IgD-negative memory B cell (primary cell): ENCODE results near the gene DUSP16. TPM values are rescaled to one million over a fixed set of nuclear protein-coding genes. Genes with fewer than 3 reads are reported as not detected.
A peak's percentile ranks its signal among the peaks of the same experiment; 100 is the strongest.
"Not testable (repeated sequence)": the region's sequence is repeated elsewhere in the genome, so short reads cannot be mapped to it uniquely, and the experiment has no call there.

Source experiments
- H3K27ac Mint-ChIP-seq, 3 donors: one replicate each; pipeline ENCODE4 v1.8.0; 2020 to 2022; ENCODE audit warnings: mild to moderate bottlenecking in 3 of 3, mixed read lengths in 3 of 3, moderate library complexity in 1 of 3
- H3K27me3 Mint-ChIP-seq: one replicate; pipeline ENCODE4 v1.8.0; 2021; ENCODE audit warnings: mixed read lengths
- H3K36me3 Mint-ChIP-seq: one replicate; pipeline ENCODE4 v1.8.0; 2020; ENCODE audit warnings: mild to moderate bottlenecking, mixed read lengths
- H3K4me1 Mint-ChIP-seq, 3 donors: one replicate each; pipeline ENCODE4 v1.8.0; 2020 to 2022; ENCODE audit warnings: mixed read lengths in 3 of 3, mild to moderate bottlenecking in 1 of 3
- H3K4me3 Mint-ChIP-seq, 4 donors: one replicate each; pipeline ENCODE4 v1.8.0; 2020 to 2022; ENCODE audit warnings: mild to moderate bottlenecking in 4 of 4, mixed read lengths in 4 of 4, moderate library complexity in 3 of 4
- H3K9me3 Mint-ChIP-seq, 3 donors: one replicate each; pipeline ENCODE4 v1.8.0; 2020 to 2021; ENCODE audit warnings: mixed read lengths in 3 of 3, mild to moderate bottlenecking in 1 of 3
- polyA plus RNA-seq: library from polyadenylated mRNA; unstranded; fragments of 300-500 nt; fragmentation: Illumina TruSeq; gene quantifications from one replicate; pipeline ENCODE4 v1.2.3, GENCODE V29; 2021

The DUSP16 gene
- polyA plus RNA-seq, result 0.30 TPM

- peaks cover 0 to 1% (median 0%) of the 10 kb centered on the region in 3 donors for H3K9me3 Mint-ChIP-seq
- peaks cover 5% of the 10 kb centered on the region for H3K27me3 Mint-ChIP-seq
- H3K27ac Mint-ChIP-seq, result peak within 1 kb of the TSS; percentile 93 to 95 (median 94)
- peaks cover 2% of the 10 kb centered on the region for H3K36me3 Mint-ChIP-seq
- H3K4me3 Mint-ChIP-seq, result peak within 1 kb of the TSS; percentile 88 to 96 (median 94)
- peaks cover 7 to 14% (median 10%) of the 10 kb centered on the region in 3 donors for H3K4me1 Mint-ChIP-seq
Measured at GRCh38 chr12:12562585-12563261, at the start of gene DUSP16. DUSP16 (minus strand) TSS chr12:12562863; CDS start chr12:12521098, 41,765 bp downstream.

- H3K9me3 Mint-ChIP-seq, result no peaks in the 10 kb centered on the region
- H3K4me3 Mint-ChIP-seq, result peak overlapping the region; percentile 93 to 98 (median 98)
- peak overlapping the region; percentile 98 to 99 (median 98) for H3K27ac Mint-ChIP-seq
- no peaks in the 10 kb centered on the region for H3K27me3 Mint-ChIP-seq
- peaks cover 8% of the 10 kb centered on the region for H3K36me3 Mint-ChIP-seq
- peaks cover 18 to 36% (median 36%) of the 10 kb centered on the region in 3 donors for H3K4me1 Mint-ChIP-seq
Measured at GRCh38 chr12:12612358-12612757, 49.7 kb upstream of the DUSP16 start.

GRCh38 chr12:12611512-12612306, 49.0 kb upstream of the DUSP16 start, which contains the start of gene CREBL2:
CREBL2 (plus strand) TSS chr12:12611876; CDS start chr12:12612173, 297 bp downstream.
- Mint-ChIP-seq H3K9me3 (no peaks in the 10 kb centered on the region), H3K27me3 (no peaks in the 10 kb centered on the region), H3K4me3 (peak within 1 kb of the TSS; percentile 93 to 98 (median 98)), H3K27ac (peak within 1 kb of the TSS; percentile 98 to 99 (median 98)), H3K4me1 (peaks cover 21 to 41% (median 33%) of the 10 kb centered on the region in 3 donors), H3K36me3 (peaks cover 8% of the 10 kb centered on the region)

- Mint-ChIP-seq H3K9me3 (no peaks in the 10 kb centered on the region), H3K36me3 (peaks cover 4% of the 10 kb centered on the region), H3K4me3 (peak overlapping the region; percentile 93 to 98 (median 98)), H3K27ac (peak overlapping the region; percentile 41 to 98 (median 98)), H3K4me1 (peaks cover 20 to 39% (median 26%) of the 10 kb centered on the region in 3 donors), H3K27me3 (no peaks in the 10 kb centered on the region)
Measured at GRCh38 chr12:12610711-12611110, 48.0 kb upstream of the DUSP16 start.

- Mint-ChIP-seq H3K9me3 (no peaks in the 10 kb centered on the region), H3K36me3 (peaks cover 4% of the 10 kb centered on the region), H3K27ac (peak overlapping the region in 1 of 3 donors; percentile 1), H3K27me3 (no peaks in the 10 kb centered on the region), H3K4me3 (peak overlapping the region in 1 of 4 donors; percentile 24), H3K4me1 (peaks cover 20 to 39% (median 26%) of the 10 kb centered on the region in 3 donors)
Measured at GRCh38 chr12:12609692-12610091, 47.0 kb upstream of the DUSP16 start.

- Mint-ChIP-seq H3K4me3 (peak overlapping the region in 3 of 4 donors; percentile 24 to 61 (median 61)), H3K4me1 (peaks cover 18 to 34% (median 23%) of the 10 kb centered on the region in 3 donors), H3K9me3 (no peaks in the 10 kb centered on the region), H3K27me3 (no peaks in the 10 kb centered on the region), H3K36me3 (peaks cover under 1% of the 10 kb centered on the region), H3K27ac (peak overlapping the region in 2 of 3 donors; percentile 1 to 15)
Measured at GRCh38 chr12:12608557-12608957, 45.9 kb upstream of the DUSP16 start.

GRCh38 chr12:12606781-12607589, 44.3 kb upstream of the DUSP16 start:
- no peak overlapping the region for H3K4me3 Mint-ChIP-seq
- no peaks in the 10 kb centered on the region for H3K9me3 Mint-ChIP-seq
- peaks cover 6 to 20% (median 8%) of the 10 kb centered on the region in 3 donors for H3K4me1 Mint-ChIP-seq
- no peaks in the 10 kb centered on the region for H3K36me3 Mint-ChIP-seq
- H3K27me3 Mint-ChIP-seq, result no peaks in the 10 kb centered on the region
- H3K27ac Mint-ChIP-seq, result peak overlapping the region in 1 of 3 donors; percentile 47

GRCh38 chr12:12604740-12605139, 42.1 kb upstream of the DUSP16 start:
- no peaks in the 10 kb centered on the region for H3K36me3 Mint-ChIP-seq

GRCh38 chr12:12600659-12601058, 38.0 kb upstream of the DUSP16 start:
- Mint-ChIP-seq H3K4me3 (no peak overlapping the region), H3K27ac (peak overlapping the region in 1 of 3 donors; percentile 64), H3K4me1 (no peaks in the 10 kb centered on the region), H3K9me3 (no peaks in the 10 kb centered on the region), H3K36me3 (no peaks in the 10 kb centered on the region), H3K27me3 (no peaks in the 10 kb centered on the region)

More at GRCh38 chr12:12604740-12605139, 42.1 kb upstream of the DUSP16 start:
- Mint-ChIP-seq H3K27ac (no peak overlapping the region), H3K9me3 (no peaks in the 10 kb centered on the region), H3K4me1 (peaks cover 0 to 11% (median 3%) of the 10 kb centered on the region in 3 donors), H3K4me3 (no peak overlapping the region), H3K27me3 (no peaks in the 10 kb centered on the region)

GRCh38 chr12:12599750-12600643, 37.3 kb upstream of the DUSP16 start:
- H3K4me1 Mint-ChIP-seq, result no peaks in the 10 kb centered on the region
- no peak overlapping the region for H3K4me3 Mint-ChIP-seq
- no peaks in the 10 kb centered on the region for H3K9me3 Mint-ChIP-seq
- H3K36me3 Mint-ChIP-seq, result no peaks in the 10 kb centered on the region
- peak overlapping the region in 1 of 3 donors; percentile 64 for H3K27ac Mint-ChIP-seq
- H3K27me3 Mint-ChIP-seq, result no peaks in the 10 kb centered on the region

- H3K4me1 Mint-ChIP-seq, result no peaks in the 10 kb centered on the region
- no peaks in the 10 kb centered on the region for H3K9me3 Mint-ChIP-seq
- H3K36me3 Mint-ChIP-seq, result no peaks in the 10 kb centered on the region
- no peak overlapping the region for H3K4me3 Mint-ChIP-seq
- no peak overlapping the region for H3K27ac Mint-ChIP-seq
- H3K27me3 Mint-ChIP-seq, result no peaks in the 10 kb centered on the region
Measured at GRCh38 chr12:12598864-12599263, 36.2 kb upstream of the DUSP16 start.

GRCh38 chr12:12596598-12596997, 33.9 kb upstream of the DUSP16 start:
- not testable (repeated sequence) for H3K4me3 Mint-ChIP-seq, H3K36me3 Mint-ChIP-seq, H3K27ac Mint-ChIP-seq, H3K27me3 Mint-ChIP-seq, H3K9me3 Mint-ChIP-seq, H3K4me1 Mint-ChIP-seq

- not testable (repeated sequence) for H3K4me3 Mint-ChIP-seq, H3K27ac Mint-ChIP-seq, H3K36me3 Mint-ChIP-seq, H3K4me1 Mint-ChIP-seq, H3K27me3 Mint-ChIP-seq, H3K9me3 Mint-ChIP-seq
Measured at GRCh38 chr12:12595929-12596328, 33.3 kb upstream of the DUSP16 start.

- H3K4me3 Mint-ChIP-seq, result no peak overlapping the region
- H3K9me3 Mint-ChIP-seq, result no peaks in the 10 kb centered on the region
- peaks cover 4% of the 10 kb centered on the region for H3K27me3 Mint-ChIP-seq
- H3K36me3 Mint-ChIP-seq, result peaks cover 3% of the 10 kb centered on the region
- no peaks in the 10 kb centered on the region for H3K4me1 Mint-ChIP-seq
- H3K27ac Mint-ChIP-seq, result no peak overlapping the region
Measured at GRCh38 chr12:12592930-12593329, 30.3 kb upstream of the DUSP16 start.
